ENCODE data around the gene LRRC1.

DNA sequence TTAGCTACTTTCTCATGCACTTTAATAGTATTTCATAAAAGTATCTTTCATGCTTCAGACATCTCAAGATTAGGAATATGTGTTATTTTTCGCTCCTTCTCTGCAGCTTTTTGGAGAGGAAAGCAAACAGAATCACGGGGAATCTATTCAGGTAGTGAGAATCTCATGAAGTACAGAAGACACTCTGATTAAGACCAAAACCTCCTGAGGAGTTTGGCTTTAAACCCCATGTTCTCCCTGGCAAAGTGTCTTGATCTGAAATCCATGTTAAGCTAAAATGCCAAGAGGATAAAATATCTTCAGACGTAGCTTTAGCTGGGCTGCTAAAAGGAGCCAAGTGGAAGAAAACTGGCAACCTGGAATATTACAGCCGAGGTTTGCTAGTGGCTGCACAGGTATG lies 149.3 kb downstream of the LRRC1 start:
- TF ChIP-seq CTCF (IDR thresholded peaks at IDR 0.05 in 8 of 11, conservative IDR thresholded peaks at IDR 0.05 in 3 of 11) (no peak), POLR2A (IDR thresholded peaks at IDR 0.05) (no peak), POLR2AphosphoS5 (IDR thresholded peaks at IDR 0.05) (no peak)

Data from spleen (tissue), 7 donors.